NCI-H2196 (cell line): ENCODE results near the gene PLAC9.

ENCODE experiments used
- DNase-seq: peaks from one replicate; lab custom pipeline; 2025; ENCODE audit not compliant: unreplicated experiment; lab: John Stamatoyannopoulos, UW

PLAC9 gene

DNA sequence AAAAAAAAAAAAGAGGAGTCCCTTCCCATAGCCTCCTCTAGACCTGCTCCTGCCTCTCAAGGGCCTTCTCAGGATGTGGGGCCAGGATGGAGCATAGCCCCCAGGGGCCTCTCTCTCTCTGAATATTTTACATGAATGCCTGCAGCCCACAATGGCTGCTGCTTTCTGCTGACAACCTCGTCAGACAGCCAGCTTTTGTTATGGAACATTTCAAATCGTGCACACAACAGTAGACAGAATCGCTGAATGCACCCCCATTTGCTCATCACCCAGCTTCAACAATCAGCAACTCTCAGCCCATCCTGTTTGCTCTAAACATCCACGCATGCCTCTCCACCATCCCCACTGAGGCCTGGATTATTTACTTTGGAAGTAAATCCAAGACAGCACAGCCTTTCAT, 5.4 kb downstream of the PLAC9 start:
- no peak for DNase-seq

DNA sequence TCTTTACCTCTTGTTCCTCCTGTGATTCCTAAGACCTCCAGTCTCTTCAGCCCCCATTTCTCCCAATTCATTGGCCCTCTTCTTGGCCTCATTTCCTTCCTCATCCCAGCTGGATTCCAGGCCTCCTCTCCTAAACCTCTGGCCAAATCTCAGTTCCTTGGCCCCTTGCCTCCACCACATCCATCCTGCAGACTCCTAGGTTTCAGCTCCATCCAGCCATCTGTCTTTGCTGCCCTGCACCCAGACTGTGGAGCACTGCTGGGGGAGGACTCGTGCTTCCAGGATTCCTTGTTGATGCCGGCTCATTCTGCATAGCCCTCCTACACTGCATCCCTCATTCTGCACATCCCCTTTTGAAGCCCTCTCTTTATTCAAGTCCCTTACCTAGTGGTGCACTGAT, 6.7 kb downstream of the PLAC9 start:
- no peak for DNase-seq

DNA sequence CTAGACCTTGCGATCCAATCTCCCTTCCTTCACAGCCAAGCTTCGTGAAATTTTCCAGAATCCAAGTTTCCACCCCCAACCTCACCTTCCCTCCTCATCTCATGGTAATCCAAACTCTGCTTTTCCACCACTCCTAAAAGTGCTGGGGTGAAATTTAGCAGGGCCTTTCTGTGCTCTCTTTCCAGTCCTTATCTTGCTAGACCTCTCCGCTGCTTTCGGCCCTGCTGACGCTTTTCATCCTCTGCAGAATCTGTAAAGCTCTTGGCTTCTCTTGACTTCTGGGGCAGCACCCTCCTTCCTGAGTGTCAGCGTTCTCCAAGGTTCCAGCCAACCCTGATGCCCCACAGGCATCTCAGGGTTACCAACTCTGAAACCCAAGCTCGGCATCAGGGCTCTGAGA, 7.7 kb downstream of the PLAC9 start:
- DNase-seq, result no peak

DNA sequence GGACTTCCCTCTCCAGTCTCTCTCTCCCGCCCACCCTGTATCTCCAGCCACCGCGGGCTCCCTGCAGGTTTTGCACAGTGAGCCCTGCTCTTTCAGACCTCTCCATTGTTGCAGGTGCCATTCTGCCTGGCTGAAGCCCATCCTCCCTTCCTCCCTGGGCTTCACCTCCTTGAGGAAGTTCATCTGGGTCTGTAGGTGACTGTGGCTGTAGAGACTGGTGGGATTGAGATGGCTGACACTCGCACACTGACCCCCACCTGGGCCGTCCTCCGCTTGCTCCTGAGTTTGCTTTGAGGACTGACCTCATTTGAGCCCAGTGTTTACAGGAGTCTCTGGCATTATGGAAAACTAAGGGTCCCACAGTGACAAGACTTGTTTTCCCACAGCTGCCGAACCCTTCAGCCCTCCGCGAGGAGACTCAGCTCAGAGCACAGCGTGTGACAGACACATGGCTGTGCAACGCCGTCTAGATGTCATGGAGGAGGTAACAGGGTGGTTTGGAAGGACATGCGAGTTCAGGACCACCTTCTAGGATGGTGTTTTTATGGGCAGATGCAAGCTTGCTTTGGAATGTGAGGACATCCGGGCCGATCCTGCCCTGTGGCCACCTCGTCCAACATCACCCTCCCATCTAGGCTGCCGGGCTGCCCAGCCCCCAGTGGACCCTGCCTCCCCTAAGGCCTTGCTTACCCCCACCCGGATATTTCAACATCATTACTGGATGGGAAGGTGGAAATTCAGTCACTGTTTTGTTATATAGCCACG, 9.3 kb downstream of the PLAC9 start:
- no peak for DNase-seq

DNA sequence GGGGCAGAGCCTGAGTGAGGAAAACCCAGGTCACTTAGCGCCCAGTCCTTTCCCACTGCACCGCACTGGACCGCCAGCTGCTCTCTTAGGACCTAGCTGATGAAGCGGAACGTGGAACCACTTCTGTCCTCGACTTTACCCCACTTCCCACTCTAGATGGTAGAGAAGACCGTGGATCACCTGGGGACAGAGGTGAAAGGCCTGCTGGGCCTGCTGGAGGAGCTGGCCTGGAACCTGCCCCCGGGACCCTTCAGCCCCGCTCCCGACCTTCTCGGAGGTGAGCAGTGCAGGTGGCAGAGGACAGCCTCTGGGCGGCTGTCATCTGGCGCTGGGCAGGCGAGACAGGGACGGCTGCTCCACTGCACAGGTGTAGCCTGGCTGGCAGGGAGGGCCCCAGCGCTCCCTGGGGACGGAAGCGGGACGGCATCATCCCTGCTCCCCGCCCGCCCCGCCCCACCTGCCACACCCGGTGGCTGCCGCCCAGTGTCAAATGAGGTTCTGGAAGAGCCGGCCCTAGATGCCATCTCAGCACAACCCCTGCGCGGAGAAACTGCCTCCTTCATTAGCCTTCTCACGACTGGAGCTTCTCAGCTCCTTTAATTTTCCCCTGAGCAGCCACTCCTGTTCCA, 11.7 kb downstream of the PLAC9 start:
- peak; percentile 23 for DNase-seq

DNA sequence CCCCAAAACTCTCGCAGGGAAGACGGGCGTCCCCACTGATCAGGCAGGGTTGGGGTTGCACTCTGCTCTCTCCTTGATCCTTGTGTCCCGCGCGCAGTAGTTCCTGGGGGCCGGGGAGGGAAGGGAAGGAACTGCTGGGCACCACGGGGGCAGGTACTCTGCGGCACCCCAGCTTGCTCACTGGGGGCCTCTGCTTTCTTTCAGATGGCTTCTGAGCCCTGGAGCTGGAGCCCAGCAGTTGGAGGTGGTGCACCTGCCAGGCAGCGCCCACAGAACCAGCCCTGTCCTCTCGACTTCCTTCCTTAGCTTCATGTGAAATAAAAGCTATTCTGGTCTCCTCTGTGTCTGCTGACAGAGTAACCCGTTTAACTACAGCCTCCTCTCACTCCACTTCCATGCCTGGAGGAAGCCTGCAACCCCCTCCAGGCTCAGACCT, 12.2 kb downstream of the PLAC9 start:
- DNase-seq, result no peak

DNA sequence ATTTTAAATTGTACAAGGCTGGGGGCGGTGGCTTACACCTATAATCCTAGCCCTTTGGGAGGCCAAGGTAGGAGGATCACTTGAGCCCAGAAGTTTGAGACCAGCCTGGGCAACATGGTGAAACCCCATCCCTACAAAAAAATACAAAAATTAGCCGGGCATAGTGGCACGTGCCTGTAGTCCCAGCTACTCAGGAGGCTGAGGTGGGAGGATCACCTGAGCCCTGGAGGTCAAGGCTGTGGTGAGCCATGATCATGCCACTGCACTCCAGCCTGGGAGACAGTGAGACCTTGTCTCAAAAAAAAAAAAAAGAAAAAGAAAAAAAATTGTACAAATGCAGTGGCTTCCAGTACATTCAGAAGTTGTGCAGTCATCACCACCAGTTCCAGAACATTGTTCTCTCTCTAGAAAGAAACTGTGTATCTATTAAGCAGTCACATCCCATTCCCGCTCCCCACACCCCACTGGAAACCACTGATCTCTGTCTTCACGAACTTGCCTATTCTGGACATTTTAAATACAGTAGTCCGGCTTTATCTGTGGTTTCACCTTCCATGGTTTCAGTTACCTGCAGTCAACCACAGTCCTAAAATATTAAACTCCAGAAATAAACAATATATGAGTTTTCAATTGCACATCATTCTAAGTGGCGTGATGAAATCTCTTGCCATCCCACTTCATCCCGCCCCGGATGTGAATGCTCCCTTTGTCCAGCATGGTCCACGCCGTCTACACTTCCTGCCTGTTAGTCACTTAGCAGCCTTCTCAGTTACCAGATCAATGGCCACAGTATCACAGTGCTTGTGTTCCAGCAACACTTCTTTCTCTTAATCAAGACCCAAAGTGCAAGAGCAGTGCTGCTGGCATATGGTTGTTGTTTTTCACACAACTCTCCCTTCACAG, 13.1 kb downstream of the PLAC9 start:
- peak; percentile 24 for DNase-seq

DNA sequence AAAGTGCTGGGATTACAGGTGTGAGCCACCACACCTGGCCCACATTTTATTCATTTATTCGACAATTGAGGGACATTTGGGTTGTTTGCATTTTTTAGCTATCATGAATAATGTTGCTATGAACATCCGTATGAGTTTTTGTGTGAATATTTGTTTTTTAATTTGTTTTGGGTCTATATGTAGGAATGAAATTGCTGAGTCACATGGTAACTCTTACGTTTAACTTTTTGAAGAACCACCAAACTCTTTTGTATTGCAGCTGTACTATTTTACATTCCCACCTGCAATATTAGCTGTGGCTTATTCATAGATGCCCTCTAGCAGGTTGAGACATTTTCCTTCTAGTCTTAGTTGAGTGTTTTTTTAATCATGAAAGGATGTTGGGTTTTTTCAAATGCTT, 14.4 kb downstream of the PLAC9 start:
- DNase-seq, result no peak

DNA sequence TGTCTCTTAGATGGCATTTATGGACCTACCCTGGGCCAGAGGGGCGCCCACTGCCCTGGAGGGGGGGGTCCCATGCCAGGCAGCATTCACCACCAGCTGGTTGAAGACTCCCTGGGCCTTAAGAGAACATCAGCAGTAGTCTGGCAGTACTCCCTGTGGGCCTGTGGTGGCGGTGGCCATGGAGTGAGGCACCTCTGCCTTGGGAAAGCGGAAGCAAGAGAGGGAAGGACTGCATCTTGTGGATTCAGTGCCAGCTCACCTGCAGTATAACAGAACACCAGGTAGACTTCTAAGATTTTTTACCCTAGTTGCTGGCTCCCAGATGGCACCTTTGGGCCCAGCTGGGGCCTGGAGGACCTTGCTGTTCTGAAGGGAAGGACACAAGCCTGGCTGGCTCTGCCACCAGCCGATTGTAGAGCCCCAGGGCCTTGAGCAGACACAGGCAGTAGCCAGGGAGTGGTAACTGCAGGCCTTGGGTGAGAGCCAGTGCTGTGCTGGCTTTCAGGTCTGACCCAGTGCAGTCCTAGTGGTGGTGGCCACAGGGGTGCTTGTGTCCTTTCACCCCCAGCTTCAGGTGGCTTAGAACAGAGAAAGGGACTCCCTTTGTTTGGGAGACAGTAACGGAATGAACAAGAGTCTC, 15.8 kb downstream of the PLAC9 start:
- no peak for DNase-seq

DNA sequence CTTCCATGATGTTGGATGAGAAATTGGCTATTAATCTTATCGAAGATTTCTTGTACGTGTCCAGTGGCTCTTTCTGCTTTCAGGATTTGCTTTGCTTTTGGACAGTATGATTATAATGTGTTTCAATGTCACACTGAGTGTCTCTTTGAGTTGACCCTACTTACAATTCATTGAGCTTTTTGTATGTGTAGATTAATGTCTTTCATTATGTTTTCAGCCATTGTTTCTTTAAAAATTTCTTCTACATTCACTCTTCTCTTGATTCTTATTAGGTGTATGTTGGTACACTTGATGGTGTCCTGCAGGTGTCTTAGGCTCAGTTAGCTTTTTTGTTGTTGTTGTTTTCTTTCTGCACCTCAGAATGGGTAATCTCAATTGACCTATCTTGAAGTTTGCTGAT, 16.6 kb downstream of the PLAC9 start:
- DNase-seq, result no peak

DNA sequence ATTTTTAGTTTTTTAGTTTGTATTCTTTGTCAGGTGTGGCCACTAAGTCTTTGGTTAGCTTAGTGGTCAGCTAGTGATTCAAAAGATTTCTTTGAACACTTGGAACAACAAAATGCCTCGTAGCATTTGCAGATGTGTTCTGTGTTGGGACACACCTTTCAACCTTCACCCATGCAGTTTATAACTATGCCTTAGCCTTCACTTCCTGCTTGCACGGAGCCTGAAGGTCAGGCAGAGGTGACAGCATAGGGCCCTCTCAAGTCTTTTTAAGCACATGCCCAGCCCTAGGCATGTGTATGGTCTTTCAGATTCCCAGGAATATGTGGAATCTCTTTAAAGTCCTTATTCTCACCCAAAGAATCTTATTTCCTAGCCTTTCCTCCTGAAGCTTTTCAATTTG, 17.6 kb downstream of the PLAC9 start:
- DNase-seq, result no peak

DNA sequence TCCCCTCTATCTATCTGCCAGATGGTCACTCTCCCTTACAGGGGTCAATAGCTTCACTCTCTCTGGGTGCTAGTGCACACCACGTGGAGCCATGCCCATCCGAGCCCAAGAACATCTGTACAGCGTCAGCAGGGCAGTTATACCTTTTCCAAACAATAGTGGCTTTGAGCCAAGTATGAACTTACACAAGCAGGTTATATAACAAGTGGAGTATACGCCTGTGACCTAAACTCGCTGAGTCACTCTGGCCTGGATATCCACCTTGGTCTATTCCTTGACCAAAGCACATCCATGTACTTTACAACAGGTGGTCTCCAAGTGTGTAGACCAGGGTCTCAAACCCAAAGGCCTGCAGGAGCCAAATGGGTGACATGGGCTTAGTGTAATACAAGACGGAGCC, 20.3 kb downstream of the PLAC9 start:
- no peak for DNase-seq

DNA sequence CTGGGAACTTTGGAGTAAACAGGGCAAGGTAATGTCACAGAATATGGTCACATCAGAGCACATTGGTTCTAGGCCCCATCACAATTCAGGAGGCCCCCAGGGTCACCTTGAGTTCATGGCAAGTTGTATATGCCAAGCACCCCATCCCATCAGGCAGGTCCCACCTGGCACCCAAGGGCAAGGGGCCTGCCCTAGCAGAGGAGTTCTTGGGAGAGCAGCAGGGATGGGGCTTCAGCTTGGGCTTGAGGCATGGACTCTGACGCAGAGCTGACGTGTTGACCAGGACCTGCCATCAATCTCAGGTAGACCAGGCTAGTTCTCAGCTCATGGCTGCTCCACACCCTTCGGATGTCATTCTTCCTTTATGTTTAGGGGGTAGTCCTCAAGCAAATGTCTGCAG, 20.9 kb downstream of the PLAC9 start:
- DNase-seq, result no peak

DNA sequence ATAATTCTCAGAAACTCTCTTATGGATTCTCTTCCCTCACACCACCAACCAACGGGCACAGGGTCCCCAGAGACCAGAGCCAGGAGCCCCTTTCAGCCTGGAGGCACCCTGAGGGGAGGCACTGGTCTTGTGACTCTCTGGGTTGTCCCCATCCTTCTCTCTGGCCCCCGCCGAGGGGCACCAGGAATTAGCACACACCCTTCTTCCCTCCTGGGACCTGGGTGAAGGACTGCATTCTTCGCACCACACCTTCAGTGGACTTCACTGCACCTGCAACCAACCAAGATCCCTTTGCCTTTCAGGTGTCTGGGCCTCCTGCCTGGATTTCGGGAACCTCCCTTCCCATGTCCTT, 22.1 kb downstream of the PLAC9 start:
- DNase-seq, result no peak

DNA sequence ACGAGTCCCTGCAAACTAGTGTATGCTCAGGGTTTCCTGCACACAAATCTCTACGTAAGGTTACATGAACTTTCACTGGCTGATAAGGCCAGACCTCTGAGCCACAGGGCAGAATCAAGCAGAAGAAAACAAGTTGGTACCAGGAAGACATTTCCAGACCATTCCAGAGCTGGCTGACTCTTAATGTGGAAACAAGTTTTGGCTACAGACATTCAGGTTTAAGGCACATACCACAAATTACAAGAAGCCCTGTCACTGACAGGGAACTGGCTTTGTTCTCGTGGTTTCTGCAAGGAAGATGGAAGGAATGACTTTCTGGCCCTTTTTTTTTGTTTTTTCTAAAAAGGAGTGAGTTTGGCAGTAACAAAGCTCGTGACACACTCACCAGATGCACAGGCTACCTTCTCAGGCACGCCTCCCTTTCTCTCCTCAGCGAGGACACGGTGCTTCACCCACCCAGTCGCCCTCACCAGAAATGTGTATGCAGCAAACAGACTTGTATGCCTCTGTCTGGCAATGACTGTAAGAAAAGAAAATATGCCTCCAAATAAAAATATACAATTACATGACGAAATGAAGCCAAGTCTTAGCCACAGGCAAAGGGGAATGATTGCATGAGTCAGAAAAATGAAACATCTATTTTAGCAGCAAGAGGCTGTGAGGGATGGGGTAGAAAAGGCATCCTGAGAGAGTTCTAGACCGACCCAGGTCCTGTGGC, 22.6 kb downstream of the PLAC9 start:
- no peak for DNase-seq

DNA sequence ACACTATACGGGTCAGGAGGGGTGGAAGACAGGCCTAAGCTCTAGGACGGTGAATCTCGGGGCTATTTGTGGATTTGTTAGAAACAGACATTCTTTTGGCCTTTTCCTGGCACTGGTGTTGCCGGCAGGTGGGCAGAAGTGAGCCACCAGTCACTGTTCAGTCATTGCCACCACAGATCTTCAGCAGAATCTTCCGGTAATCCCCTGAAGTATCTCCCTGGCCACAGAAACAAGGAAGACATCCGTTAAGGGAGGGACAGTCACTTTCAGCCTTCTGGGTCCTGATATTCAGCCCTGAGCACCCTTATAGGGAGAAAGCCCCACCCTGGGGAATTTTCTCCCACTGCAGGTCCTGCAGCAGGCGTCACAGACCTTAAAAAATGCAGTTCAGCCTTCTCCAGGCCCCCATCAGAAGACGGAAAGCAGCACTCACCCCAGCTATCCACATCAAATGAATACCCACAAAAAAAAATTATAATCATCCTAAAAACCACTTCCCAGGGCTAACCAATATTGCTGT, 23.2 kb downstream of the PLAC9 start:
- no peak for DNase-seq

DNA sequence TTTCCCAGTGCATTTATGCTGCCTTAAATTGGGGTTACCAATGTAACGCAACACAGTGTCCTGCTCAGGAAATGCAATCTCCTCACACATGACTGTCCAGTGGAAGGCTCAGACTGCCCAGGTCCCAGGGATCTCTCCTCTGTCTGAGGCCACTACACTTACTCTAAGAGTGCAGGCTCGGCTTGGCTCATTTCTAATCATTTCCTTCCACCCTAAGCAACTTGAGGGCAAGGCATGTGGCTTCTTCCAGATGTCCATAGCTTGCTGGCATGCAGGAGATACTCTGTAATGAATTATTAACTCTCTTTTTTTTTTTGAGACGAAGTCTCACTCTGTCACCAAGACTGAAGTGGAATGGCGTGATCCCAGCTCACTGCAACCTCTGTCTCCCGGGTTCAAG, 23.7 kb downstream of the PLAC9 start:
- no peak for DNase-seq

DNA sequence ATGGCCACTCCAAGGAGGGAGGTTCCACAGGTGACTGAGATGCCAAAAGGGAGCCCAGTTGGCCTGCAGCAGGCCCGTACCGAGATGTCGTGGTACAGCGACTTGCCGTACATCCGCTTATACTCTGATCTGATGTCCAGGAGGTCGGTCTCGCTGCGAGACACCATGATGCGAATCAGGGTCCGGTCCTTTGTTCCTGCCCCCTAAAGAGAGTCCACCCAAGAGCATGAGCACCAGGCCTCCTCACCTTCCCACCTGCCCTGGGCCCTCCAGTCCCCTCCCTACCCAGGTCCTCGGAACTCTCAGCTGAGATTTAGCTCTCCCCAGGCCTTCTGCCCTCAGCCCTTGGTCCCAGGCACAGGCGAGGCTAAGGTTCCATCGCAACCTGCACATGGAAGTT, 25.0 kb downstream of the PLAC9 start:
- no peak for DNase-seq

DNA sequence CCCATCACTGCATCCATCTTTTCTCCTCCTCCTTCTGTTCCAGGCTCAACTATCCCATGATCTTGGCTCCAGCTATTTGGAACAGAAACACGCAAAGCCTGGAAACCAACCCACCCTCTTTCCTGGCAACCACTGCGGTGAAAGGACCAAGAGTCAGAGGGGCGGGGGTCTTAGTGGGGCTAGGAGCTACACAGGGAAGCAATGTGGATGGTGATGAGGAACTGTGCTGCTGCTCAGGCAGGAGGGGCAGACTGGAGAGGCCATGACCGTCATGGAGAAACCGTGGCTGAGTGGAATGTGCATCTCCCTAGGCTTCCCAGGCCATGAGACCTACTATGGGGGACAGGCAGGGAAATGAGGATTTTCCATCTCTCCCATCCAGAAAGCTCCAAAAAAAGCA, 25.6 kb downstream of the PLAC9 start:
- DNase-seq, result no peak

DNA sequence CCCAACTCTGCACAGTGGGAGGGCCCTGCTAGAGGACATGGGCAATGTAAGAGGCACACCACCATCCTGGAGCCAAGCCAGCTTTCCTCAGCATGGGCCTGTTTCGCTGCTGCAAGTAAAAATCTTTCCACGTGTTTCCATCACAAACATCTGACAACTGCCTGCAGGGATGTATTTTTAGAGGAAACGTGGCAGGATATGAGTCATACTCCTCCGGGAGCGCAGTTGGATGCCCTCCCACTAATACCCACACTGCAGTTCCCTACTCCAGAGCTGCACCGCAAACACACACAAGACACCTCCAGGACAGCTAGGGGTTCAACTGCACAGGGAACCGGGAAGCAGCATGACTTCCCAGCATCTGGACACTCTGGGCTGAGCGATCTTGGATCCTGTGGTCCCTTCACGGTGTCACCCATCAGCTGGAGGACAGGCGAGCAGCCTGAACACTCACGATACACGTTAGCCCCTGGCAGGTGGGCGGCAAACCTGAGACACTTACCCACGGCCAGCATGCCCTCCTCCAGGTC, 26.1 kb downstream of the PLAC9 start:
- DNase-seq, result peak; percentile 48
